Neural cell (in vitro differentiated cells): ENCODE measurements around the gene SERPINB8. TPM values are rescaled to one million over a fixed set of nuclear protein-coding genes. Genes with fewer than 3 reads are reported as not detected.

Source experiments
- H2AFZ ChIP-seq: fragments of 200-600, 300-800 bp; sonication (generic), shearing (Covaris generic); 2 replicates; pipeline ENCODE4 v1.6.0; 2014; ENCODE audit warnings: low read depth, mild to moderate bottlenecking, antibody characterized with exemption, low read length, moderate library complexity
- H3F3A ChIP-seq: fragments of 200-600 bp; shearing (Covaris generic); 2 replicates; pipeline ENCODE4 v1.6.1; 2016; ENCODE audit warnings: mild to moderate bottlenecking, moderate library complexity, mixed read lengths, antibody characterized with exemption, low read length; ENCODE audit not compliant: insufficient read depth, poor library complexity, severe bottlenecking
- H3K27ac ChIP-seq: fragments of 200-600, 300-800 bp; sonication (generic), shearing (Covaris generic); 2 replicates; pipeline ENCODE4 v1.5.1; 2014; ENCODE audit warnings: mild to moderate bottlenecking, low read length, moderate library complexity
- H3K27me3 ChIP-seq: fragments of 300-800, 200-600 bp; sonication (generic), shearing (Covaris generic); 2 replicates; pipeline ENCODE4 v1.6.0; 2014; ENCODE audit warnings: mild to moderate bottlenecking, low read depth, low read length, moderate library complexity; ENCODE audit not compliant: insufficient read depth
- H3K36me3 ChIP-seq: fragments of 300-800, 200-600 bp; sonication (generic), shearing (Covaris generic); 2 replicates; pipeline ENCODE4 v1.5.1; 2014; ENCODE audit warnings: mild to moderate bottlenecking, antibody characterized with exemption, low read length, moderate library complexity; ENCODE audit not compliant: insufficient read depth
- H3K4me2 ChIP-seq: fragments of 300-800, 200-600 bp; sonication (generic), shearing (Covaris generic); 2 replicates; pipeline ENCODE4 v1.6.0; 2014; ENCODE audit warnings: mild to moderate bottlenecking, low read length
- H3K4me3 ChIP-seq: fragments of 300-800, 200-600 bp; sonication (generic), shearing (Covaris generic); 2 replicates; pipeline ENCODE4 v1.5.1; 2014; ENCODE audit warnings: mild to moderate bottlenecking, low read length, moderate library complexity
- H3K79me2 ChIP-seq: fragments of 200-600 bp; shearing (Covaris generic); replicated peaks from 2 replicates; pipeline ENCODE4 v1.6.0; 2014; ENCODE audit warnings: mild to moderate bottlenecking, low read length, moderate library complexity; ENCODE audit not compliant: insufficient read depth
- H3K9ac ChIP-seq: fragments of 300-800, 200-600 bp; sonication (generic), shearing (Covaris generic); 2 replicates; pipeline ENCODE4 v1.6.1; 2016; ENCODE audit warnings: mild to moderate bottlenecking, low read length, mixed read lengths
- H3K9me2 ChIP-seq: fragments of 200-600 bp; shearing (Covaris generic); 2 replicates; pipeline ENCODE4 v1.6.1; 2016; ENCODE audit warnings: mild to moderate bottlenecking, low read length, mixed read lengths; ENCODE audit not compliant: insufficient read depth
- H3K9me3 ChIP-seq: fragments of 200-600, 300-800 bp; sonication (generic), shearing (Covaris generic); 2 replicates; pipeline ENCODE4 v1.6.1; 2016; ENCODE audit warnings: mild to moderate bottlenecking, mixed run types, low read length, moderate library complexity, mixed read lengths
- H4K20me1 ChIP-seq: fragments of 200-600 bp; shearing (Covaris generic); 2 replicates; pipeline ENCODE4 v1.6.1; 2016; ENCODE audit warnings: mild to moderate bottlenecking, mixed run types; ENCODE audit not compliant: insufficient read depth
- EP300 ChIP-seq: fragments of 450-650 bp; conservative IDR thresholded peaks from 2 replicates; pipeline ENCODE4 v1.6.1; 2014; ENCODE audit warnings: antibody characterized with exemption, mild to moderate bottlenecking, moderate library complexity; ENCODE audit not compliant: poor library complexity, severe bottlenecking
- EZH2 ChIP-seq: fragments of 200-600, 300-800 bp; shearing (Covaris generic), sonication (generic); IDR thresholded peaks from 2 replicates; pipeline ENCODE4 v1.6.1; 2014; ENCODE audit warnings: antibody characterized with exemption, low read length, borderline replicate concordance, mild to moderate bottlenecking; ENCODE audit not compliant: insufficient read depth, poor library complexity, severe bottlenecking
- MXI1 ChIP-seq: fragments of 450-650 bp; conservative IDR thresholded peaks from 2 replicates; pipeline ENCODE4 v1.6.1; 2014; ENCODE audit warnings: antibody characterized with exemption, mild to moderate bottlenecking; ENCODE audit not compliant: poor library complexity, severe bottlenecking
- POLR2AphosphoS5 ChIP-seq: IDR thresholded peaks from 2 replicates; pipeline ENCODE4 v1.6.1; 2012
- RAD21 ChIP-seq: fragments of 450-650 bp; conservative IDR thresholded peaks from 2 replicates; pipeline ENCODE4 v1.6.1; 2014; ENCODE audit warnings: antibody characterized with exemption, mild to moderate bottlenecking, moderate library complexity
- REST ChIP-seq: IDR thresholded peaks from 2 replicates; pipeline ENCODE4 v1.6.1; 2012; ENCODE audit warnings: borderline replicate concordance
- SMC3 ChIP-seq: fragments of 450-650 bp; conservative IDR thresholded peaks from 2 replicates; pipeline ENCODE4 v1.6.1; 2014; ENCODE audit warnings: antibody characterized with exemption, mild to moderate bottlenecking, moderate library complexity; ENCODE audit not compliant: poor library complexity
- TAF1 ChIP-seq: IDR thresholded peaks from 2 replicates; pipeline ENCODE4 v1.6.1; 2012; ENCODE audit warnings: low read depth
- polyA plus RNA-seq: library from polyadenylated mRNA; depleted of rRNA; stranded (reverse); fragments of >200 nt; gene quantifications from 2 replicates; pipeline ENCODE4 v1.2.3, GENCODE V29; 2014
- TF ChIP-seq, protein P1 (sequence below): fragments of 450-650 bp; IDR thresholded peaks from 2 replicates; pipeline ENCODE4 v1.5.1; 2014; ENCODE audit warnings: antibody characterized with exemption, mild to moderate bottlenecking, moderate library complexity; ENCODE audit not compliant: poor library complexity, severe bottlenecking

SERPINB8 gene
- polyA plus RNA-seq, 1 donor from 2014 or later, result 2.0 TPM

- TF ChIP-seq REST (no peak), EP300 (no peak), RAD21 (no peak)
- Histone ChIP-seq H3K27ac (no peak overlapping the region), H3K9me2 (no peaks in the 10 kb centered on the region), H3K79me2 (no peaks in the 10 kb centered on the region), H3K27me3 (no peaks in the 10 kb centered on the region), H4K20me1 (no peaks in the 10 kb centered on the region), H3K9me3 (no peaks in the 10 kb centered on the region), H3K4me3 (no peak overlapping the region), H3K9ac (no peak overlapping the region), H2AFZ (no peak overlapping the region), H3K36me3 (no peaks in the 10 kb centered on the region), H3K4me2 (no peak overlapping the region), H3F3A (no peaks in the 10 kb centered on the region)
These were observed 5.7 kb downstream of the SERPINB8 start for GRCh38 chr18:63975628-63976027.

DNA sequence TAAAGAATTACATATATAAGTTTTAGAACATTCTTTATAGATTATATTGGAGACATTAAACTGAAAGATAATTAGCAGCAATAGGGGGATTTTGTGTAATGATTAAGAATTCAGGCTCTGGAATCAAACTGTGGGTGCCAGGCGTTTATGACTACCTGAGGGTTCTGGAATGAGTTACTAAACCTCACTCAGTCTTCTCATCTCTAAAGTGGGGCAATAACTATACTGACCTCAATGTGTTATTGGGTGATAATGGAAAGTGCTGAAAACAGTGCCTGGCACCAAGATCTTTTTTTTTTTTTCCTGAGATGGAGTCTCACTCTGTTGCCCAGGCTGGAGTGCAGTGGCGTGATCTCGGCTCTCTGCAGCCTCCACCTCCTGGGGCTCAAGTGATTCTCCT is 7.2 kb downstream of the SERPINB8 start:
- H4K20me1 ChIP-seq, result no peaks in the 10 kb centered on the region
- no peaks in the 10 kb centered on the region for H3F3A ChIP-seq
- H3K4me2 ChIP-seq, result no peak overlapping the region
- no peak overlapping the region for H3K9ac ChIP-seq
- no peaks in the 10 kb centered on the region for H3K36me3 ChIP-seq
- H2AFZ ChIP-seq, result no peak overlapping the region
- no peak overlapping the region for H3K4me3 ChIP-seq
- no peaks in the 10 kb centered on the region for H3K27me3 ChIP-seq
- no peak overlapping the region for H3K27ac ChIP-seq
- no peaks in the 10 kb centered on the region for H3K79me2 ChIP-seq
- H3K9me3 ChIP-seq, result no peaks in the 10 kb centered on the region
- no peak for TF ChIP-seq EZH2
- no peak for TF ChIP-seq MXI1
- TF ChIP-seq RAD21, result no peak
- TF ChIP-seq TAF1, result no peak
- TF ChIP-seq SMC3, result no peak
- TF ChIP-seq REST, result no peak
- TF ChIP-seq, protein P1, sequence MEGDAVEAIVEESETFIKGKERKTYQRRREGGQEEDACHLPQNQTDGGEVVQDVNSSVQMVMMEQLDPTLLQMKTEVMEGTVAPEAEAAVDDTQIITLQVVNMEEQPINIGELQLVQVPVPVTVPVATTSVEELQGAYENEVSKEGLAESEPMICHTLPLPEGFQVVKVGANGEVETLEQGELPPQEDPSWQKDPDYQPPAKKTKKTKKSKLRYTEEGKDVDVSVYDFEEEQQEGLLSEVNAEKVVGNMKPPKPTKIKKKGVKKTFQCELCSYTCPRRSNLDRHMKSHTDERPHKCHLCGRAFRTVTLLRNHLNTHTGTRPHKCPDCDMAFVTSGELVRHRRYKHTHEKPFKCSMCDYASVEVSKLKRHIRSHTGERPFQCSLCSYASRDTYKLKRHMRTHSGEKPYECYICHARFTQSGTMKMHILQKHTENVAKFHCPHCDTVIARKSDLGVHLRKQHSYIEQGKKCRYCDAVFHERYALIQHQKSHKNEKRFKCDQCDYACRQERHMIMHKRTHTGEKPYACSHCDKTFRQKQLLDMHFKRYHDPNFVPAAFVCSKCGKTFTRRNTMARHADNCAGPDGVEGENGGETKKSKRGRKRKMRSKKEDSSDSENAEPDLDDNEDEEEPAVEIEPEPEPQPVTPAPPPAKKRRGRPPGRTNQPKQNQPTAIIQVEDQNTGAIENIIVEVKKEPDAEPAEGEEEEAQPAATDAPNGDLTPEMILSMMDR, result no peak
- no peak for TF ChIP-seq POLR2AphosphoS5
- TF ChIP-seq EP300, result no peak
- H3K9me2 ChIP-seq, result no peaks in the 10 kb centered on the region
